ENCODE data around the gene NCKAP5.

- no peak for TF ChIP-seq ATF3 (IDR thresholded peaks at IDR 0.05)
- no peak for TF ChIP-seq NR2F2 (IDR thresholded peaks at IDR 0.05)
- TF ChIP-seq MAX (IDR thresholded peaks at IDR 0.05), result no peak
- no peak for TF ChIP-seq GABPA (IDR thresholded peaks at IDR 0.05 in 1 of 2, conservative IDR thresholded peaks at IDR 0.05 in 1 of 2)
- TF ChIP-seq CTCF (IDR thresholded peaks at IDR 0.05; ENCODE audit: low read depth, low read length, missing input control), result no peak
- TF ChIP-seq REST (IDR thresholded peaks at IDR 0.05), result no peak
- no peak for TF ChIP-seq RXRA (IDR thresholded peaks at IDR 0.05)
Measured at GRCh38 chr2:132860220-132860619, 708.0 kb downstream of the NCKAP5 start.
